B cell (primary cell): Measurements from ENCODE around the gene RPA3. TPM values are rescaled to one million over a fixed set of nuclear protein-coding genes. Genes with fewer than 3 reads are reported as not detected.

Experiments
- ATAC-seq: fragments of 200-7000 bp; cut with Tn5 transposase; one replicate; pipeline ENCODE4 v1.10.0; 2021; ENCODE audit warnings: low read depth, mild to moderate bottlenecking, moderate number of reproducible peaks, moderate library complexity
- CTCF ChIA-PET: fragments of 350-600 bp; sonication (Branson Sonifier 250); formaldehyde crosslinking; loops from one replicate; lab custom pipeline; 2021; ENCODE audit warnings: antibody characterized with exemption, inconsistent platforms; lab: Charles Lee
- POLR2A ChIA-PET: fragments of 350-600 bp; sonication (Branson Sonifier 250); formaldehyde crosslinking; loops from one replicate; lab custom pipeline; 2021; ENCODE audit warnings: antibody characterized with exemption; lab: Charles Lee
- DNase-seq: peaks from one replicate; pipeline ENCODE4 v3.0.0; 2013
- H2AFZ ChIP-seq: 2 replicates; pipeline ENCODE4 v1.6.1; 2012; ENCODE audit warnings: mild to moderate bottlenecking, low read depth, low read length; ENCODE audit not compliant: insufficient read depth, poor library complexity, severe bottlenecking
- H3K27ac ChIP-seq, 2 donors: 1 replicate in 1 of 2; 2 replicates in 1 of 2; pipeline ENCODE4 v1.5.1; 2012 to 2013; ENCODE audit warnings: low read length in 2 of 2, mild to moderate bottlenecking in 2 of 2, moderate library complexity in 1 of 2
- H3K27me3 ChIP-seq, 4 experiments: fragments of 200-600 bp in 1 of 4; sonication (generic) in 1 of 4; replicated peaks in 1 of 4; 1 replicate in 2 of 4; 2 replicates in 2 of 4; pipeline versions ENCODE4 v1.6.1 to v1.7.0; 2013 to 2016; ENCODE audit warnings: low read length in 3 of 4, mild to moderate bottlenecking in 2 of 4, mixed read lengths in 1 of 4, moderate library complexity in 1 of 4; ENCODE audit not compliant: insufficient read depth in 4 of 4, control insufficient read depth in 3 of 4; ENCODE audit errors: control extremely low read depth in 1 of 4
- H3K36me3 ChIP-seq, 2 experiments: replicated peaks in 1 of 2; 1 replicate in 1 of 2; 2 replicates in 1 of 2; pipeline versions ENCODE4 v1.6.1 to v1.7.1; 2013; ENCODE audit warnings: low read length in 1 of 2; ENCODE audit not compliant: insufficient read depth in 2 of 2, control insufficient read depth in 1 of 2; ENCODE audit errors: control extremely low read depth in 1 of 2, extremely low read depth in 1 of 2
- H3K4me1 ChIP-seq, 2 donors: fragments of 200-600 bp in 1 of 2; sonication (generic) in 1 of 2; 1 replicate in 1 of 2; 2 replicates in 1 of 2; pipeline versions ENCODE4 v1.5.1 to v1.6.1; 2013 to 2017; ENCODE audit warnings: low read length in 2 of 2; ENCODE audit not compliant: control insufficient read depth in 2 of 2, insufficient read depth in 2 of 2
- H3K4me2 ChIP-seq: replicated peaks from 2 replicates; pipeline ENCODE3; 2012; ENCODE audit warnings: mild to moderate bottlenecking, low read depth, low read length; ENCODE audit not compliant: poor library complexity, severe bottlenecking
- H3K4me3 ChIP-seq, 5 experiments: fragments of 200-600 bp in 1 of 5; sonication (generic) in 1 of 5; 1 replicate in 3 of 5; 2 replicates in 2 of 5; pipeline versions ENCODE4 v1.5.1 to v1.7.0; 2011 to 2016; ENCODE audit warnings: low read length in 4 of 5, mild to moderate bottlenecking in 4 of 5, low read depth in 2 of 5, control low read depth in 1 of 5, moderate library complexity in 1 of 5; ENCODE audit not compliant: insufficient read depth in 1 of 5; ENCODE audit errors: control extremely low read depth in 1 of 5, extremely low read depth in 1 of 5
- H3K79me2 ChIP-seq: fragments of 200-600 bp; sonication (generic); one replicate; pipeline ENCODE4 v1.6.0; 2016; ENCODE audit warnings: low read length; ENCODE audit not compliant: control insufficient read depth, insufficient read depth
- H3K9ac ChIP-seq: fragments of 200-600 bp; sonication (generic); 2 replicates; pipeline ENCODE4 v1.6.1; 2017; ENCODE audit warnings: mild to moderate bottlenecking, low read length, moderate library complexity
- H3K9me3 ChIP-seq, 3 donors: one replicate each; pipeline versions ENCODE4 v1.6.1 to v1.7.1; 2013; ENCODE audit warnings: low read length in 2 of 3; ENCODE audit not compliant: control insufficient read depth in 2 of 3, insufficient read depth in 1 of 3; ENCODE audit errors: control extremely low read depth in 1 of 3
- H4K20me1 ChIP-seq: 2 replicates; pipeline ENCODE4 v1.6.0; 2012; ENCODE audit warnings: mild to moderate bottlenecking, low read length; ENCODE audit not compliant: insufficient read depth, control insufficient read depth, poor library complexity, severe bottlenecking
- H3K27ac Mint-ChIP-seq: one replicate; pipeline ENCODE4 v1.8.0; 2021; ENCODE audit warnings: mixed read lengths
- H3K27me3 Mint-ChIP-seq: one replicate; pipeline ENCODE4 v1.8.0; 2021; ENCODE audit warnings: mixed read lengths
- H3K4me1 Mint-ChIP-seq: one replicate; pipeline ENCODE4 v1.8.0; 2021; ENCODE audit warnings: mixed read lengths
- H3K4me3 Mint-ChIP-seq: one replicate; pipeline ENCODE4 v1.8.0; 2021; ENCODE audit warnings: mixed read lengths
- H3K9me3 Mint-ChIP-seq: one replicate; pipeline ENCODE4 v1.8.0; 2022; ENCODE audit warnings: mixed read lengths; ENCODE audit not compliant: insufficient read depth
- EZH2 ChIP-seq: IDR thresholded peaks from 2 replicates; pipeline ENCODE4 v1.6.1; 2012; ENCODE audit warnings: borderline replicate concordance, low read depth, mild to moderate bottlenecking, moderate library complexity, low read length; ENCODE audit not compliant: insufficient read depth, poor library complexity, severe bottlenecking
- WGBS: methylation state at CpG from one replicate; pipeline ENCODE4 v1.1.5; 2013; ENCODE audit warnings: missing lambda C conversion rate; ENCODE audit not compliant: insufficient coverage; 5-methylcytosine and 5-hydroxymethylcytosine counted together
- intact Hi-C: fragments of 100-400 bp; cut with micrococcal nuclease; formaldehyde crosslinking; loops from one replicate; pipeline ENCODE4 v1.10.0; 2022
- polyA plus RNA-seq: library from polyadenylated mRNA; depleted of rRNA; stranded (reverse); fragments of >200 nt; gene quantifications from 2 replicates; pipeline ENCODE4 v1.2.3, GENCODE V29; 2012
- total RNA-seq, 2 donors: library from RNA; stranded (reverse); fragments of 120-200 nt in 1 of 2; gene quantifications; 1 replicate in 1 of 2; 2 replicates in 1 of 2; pipeline versions ENCODE4 v1.2.3 to v1.2.4, GENCODE V29; 2013 to 2022
- TF ChIP-seq, protein P1 (sequence below): fragments of 200-600 bp; IDR thresholded peaks from one replicate; pipeline ENCODE4 v1.8.0; 2022; ENCODE audit warnings: antibody characterized with exemption, mild to moderate bottlenecking

The RPA3 gene
- total and polyA plus RNA-seq, 2 donors (not counting 1 experiment from before 2014, with no cell fraction given) = 25.6 to 49.3 TPM

- Histone ChIP-seq H3K27me3 (no peaks in the 10 kb centered on the region), H3K4me3 (no peak overlapping the region), H3K9ac (no peak overlapping the region), H3K4me1 (peaks cover 17 to 22% of the 10 kb centered on the region in 2 donors), H3K79me2 (peaks cover 18% of the 10 kb centered on the region), H3K4me2 (no peak overlapping the region), H3K9me3 (no peaks in the 10 kb centered on the region), H3K36me3 (no peaks in the 10 kb centered on the region), H2AFZ (no peak overlapping the region), H4K20me1 (no peaks in the 10 kb centered on the region), H3K27ac (no peak overlapping the region)
- ChIA-PET CTCF (interaction anchor here (4.4 kb wide), 1 partner anchor 84 kb away, joined by 17 read pairs; no protein-coding TSS in a partner anchor), POLR2A (no interaction called here)
- H3K9me3 Mint-ChIP-seq = no peaks in the 10 kb centered on the region
- intact Hi-C loops = no loop called here
- ATAC-seq (no peak), DNase-seq (no peak)
- TF ChIP-seq, protein P1, sequence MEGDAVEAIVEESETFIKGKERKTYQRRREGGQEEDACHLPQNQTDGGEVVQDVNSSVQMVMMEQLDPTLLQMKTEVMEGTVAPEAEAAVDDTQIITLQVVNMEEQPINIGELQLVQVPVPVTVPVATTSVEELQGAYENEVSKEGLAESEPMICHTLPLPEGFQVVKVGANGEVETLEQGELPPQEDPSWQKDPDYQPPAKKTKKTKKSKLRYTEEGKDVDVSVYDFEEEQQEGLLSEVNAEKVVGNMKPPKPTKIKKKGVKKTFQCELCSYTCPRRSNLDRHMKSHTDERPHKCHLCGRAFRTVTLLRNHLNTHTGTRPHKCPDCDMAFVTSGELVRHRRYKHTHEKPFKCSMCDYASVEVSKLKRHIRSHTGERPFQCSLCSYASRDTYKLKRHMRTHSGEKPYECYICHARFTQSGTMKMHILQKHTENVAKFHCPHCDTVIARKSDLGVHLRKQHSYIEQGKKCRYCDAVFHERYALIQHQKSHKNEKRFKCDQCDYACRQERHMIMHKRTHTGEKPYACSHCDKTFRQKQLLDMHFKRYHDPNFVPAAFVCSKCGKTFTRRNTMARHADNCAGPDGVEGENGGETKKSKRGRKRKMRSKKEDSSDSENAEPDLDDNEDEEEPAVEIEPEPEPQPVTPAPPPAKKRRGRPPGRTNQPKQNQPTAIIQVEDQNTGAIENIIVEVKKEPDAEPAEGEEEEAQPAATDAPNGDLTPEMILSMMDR = no peak
- no peak for TF ChIP-seq EZH2
- H3K27ac Mint-ChIP-seq = no peak overlapping the region
- H3K4me1 Mint-ChIP-seq = peaks cover 34% of the 10 kb centered on the region
- H3K4me3 Mint-ChIP-seq = no peak overlapping the region
- H3K27me3 Mint-ChIP-seq = no peaks in the 10 kb centered on the region
Measured at GRCh38 chr7:7765422-7765821, 47.0 kb upstream of the RPA3 start.

DNA sequence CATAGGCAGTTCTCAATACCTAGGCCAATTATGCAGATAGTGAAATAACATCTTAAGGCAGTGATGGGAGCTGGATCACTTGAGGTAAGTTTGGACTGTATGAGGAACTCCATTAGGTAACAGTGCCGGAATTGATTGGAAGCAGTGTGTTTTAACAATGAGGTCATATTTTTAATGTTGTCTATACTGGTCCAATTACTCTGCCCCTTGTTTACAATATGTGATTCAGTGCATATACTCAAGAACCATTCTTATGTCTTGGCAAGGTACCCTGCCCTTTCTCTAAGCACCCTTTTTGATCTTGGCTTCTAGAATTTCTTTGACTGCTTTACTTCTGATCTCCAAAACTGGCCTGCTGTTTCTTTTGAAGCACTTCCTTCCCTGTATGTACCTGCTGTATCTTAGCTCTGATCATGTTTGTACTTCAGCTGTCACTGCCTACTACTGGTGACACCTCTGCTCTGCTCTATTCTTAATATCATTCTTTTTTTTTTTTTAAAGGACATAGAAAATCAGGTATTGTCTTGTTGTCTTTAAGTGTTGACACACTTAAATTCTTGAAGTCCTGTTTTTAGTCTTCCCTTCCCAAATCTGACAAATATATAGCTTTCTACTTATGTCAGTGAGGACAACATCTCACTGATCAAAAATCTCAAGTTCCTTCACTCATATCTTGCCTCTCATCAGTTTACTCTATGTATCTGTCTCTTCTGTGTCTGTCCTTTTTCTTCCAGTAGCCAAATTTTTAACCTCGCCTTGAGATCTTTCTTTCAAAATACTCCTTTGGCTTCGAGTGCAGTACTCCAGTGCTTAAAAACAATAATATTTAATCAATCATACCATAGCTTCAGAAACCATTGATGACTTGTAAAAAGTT is 46.4 kb upstream of the RPA3 start:
- intact Hi-C loops = loop anchor here (1.0 to 5.0 kb wide), 4 partner anchors 8 to 428 kb away; partner anchors contain the start of gene UMAD1
- Histone ChIP-seq H3K9ac (no peak overlapping the region), H2AFZ (peak overlapping the region; percentile 3), H3K4me1 (peaks cover 17 to 22% of the 10 kb centered on the region in 2 donors), H3K27me3 (no peaks in the 10 kb centered on the region), H3K4me2 (no peak overlapping the region), H3K4me3 (no peak overlapping the region), H3K9me3 (no peaks in the 10 kb centered on the region), H3K79me2 (peaks cover 14% of the 10 kb centered on the region), H4K20me1 (no peaks in the 10 kb centered on the region), H3K36me3 (no peaks in the 10 kb centered on the region), H3K27ac (peak overlapping the region in 1 of 2 donors; percentile 48)
- TF ChIP-seq EZH2 = no peak
- Mint-ChIP-seq H3K4me1 (peaks cover 35% of the 10 kb centered on the region), H3K4me3 (no peak overlapping the region), H3K27ac (peak overlapping the region; percentile 68), H3K27me3 (no peaks in the 10 kb centered on the region), H3K9me3 (no peaks in the 10 kb centered on the region)
- no peak for DNase-seq
- no peak for ATAC-seq
- CTCF ChIA-PET = interaction anchor here (0.6 to 4.4 kb wide), 4 partner anchors 8 to 276 kb away, joined by 3 to 17 read pairs (median 4); no protein-coding TSS in a partner anchor
- POLR2A ChIA-PET = interaction anchor here (0.6 kb wide), 2 partner anchors 19 to 53 kb away, joined by 3 read pairs; no protein-coding TSS in a partner anchor
- 100% methylated on average over 1 of the region's 3 CpGs for WGBS
